Stimulated activated naive CD8-positive, alpha-beta T cell treated with anti-CD3 and anti-CD28 coated beads, Interleukin-15, Interleukin-2, amounts not matched to agents 100 ng/mL and 50 ng/mL, for 24 hours (primary cell): ENCODE results near the gene UCN2.
"Not testable (repeated sequence)": the region's sequence is repeated elsewhere in the genome, so short reads cannot be mapped to it uniquely, and the experiment has no call there.

Experiments used
- H3K27ac Mint-ChIP-seq: one replicate; pipeline ENCODE4 v1.8.0; 2021; ENCODE audit warnings: mild to moderate bottlenecking, mixed read lengths
- H3K27me3 Mint-ChIP-seq: one replicate; pipeline ENCODE4 v1.8.0; 2021; ENCODE audit warnings: mixed read lengths
- H3K36me3 Mint-ChIP-seq: one replicate; pipeline ENCODE4 v1.8.0; 2021; ENCODE audit warnings: low read depth, mixed read lengths
- H3K4me1 Mint-ChIP-seq: one replicate; pipeline ENCODE4 v1.8.0; 2021; ENCODE audit warnings: low read depth, mixed read lengths
- H3K4me3 Mint-ChIP-seq: one replicate; pipeline ENCODE4 v1.8.0; 2021; ENCODE audit warnings: mild to moderate bottlenecking, mixed read lengths
- H3K9me3 Mint-ChIP-seq: one replicate; pipeline ENCODE4 v1.8.0; 2021; ENCODE audit warnings: mixed read lengths

UCN2 gene

GRCh38 chr3:48558493-48559134, 5.0 kb downstream of the UCN2 start:
- peak overlapping the region; percentile 73 for H3K27ac Mint-ChIP-seq
- peaks cover 43% of the 10 kb centered on the region for H3K4me1 Mint-ChIP-seq
- H3K36me3 Mint-ChIP-seq: no peaks in the 10 kb centered on the region
- peak overlapping the region; percentile 87 for H3K4me3 Mint-ChIP-seq
- no peaks in the 10 kb centered on the region for H3K9me3 Mint-ChIP-seq
- H3K27me3 Mint-ChIP-seq: no peaks in the 10 kb centered on the region

GRCh38 chr3:48556796-48557626, 6.6 kb downstream of the UCN2 start, which contains the start of gene PFKFB4:
PFKFB4 (minus strand) TSS chr3:48556803; CDS start chr3:48556777, 26 bp downstream.
- H3K27ac Mint-ChIP-seq: peak within 1 kb of the TSS; percentile 92
- H3K9me3 Mint-ChIP-seq: no peaks in the 10 kb centered on the region
- no peaks in the 10 kb centered on the region for H3K36me3 Mint-ChIP-seq
- H3K4me1 Mint-ChIP-seq: peaks cover 37% of the 10 kb centered on the region
- H3K27me3 Mint-ChIP-seq: no peaks in the 10 kb centered on the region
- H3K4me3 Mint-ChIP-seq: peak within 1 kb of the TSS; percentile 87

GRCh38 chr3:48555949-48556795, 7.4 kb downstream of the UCN2 start:
- Mint-ChIP-seq H3K36me3 (no peaks in the 10 kb centered on the region), H3K27ac (peak overlapping the region; percentile 92), H3K27me3 (no peaks in the 10 kb centered on the region), H3K4me3 (peak overlapping the region; percentile 87), H3K4me1 (peaks cover 35% of the 10 kb centered on the region), H3K9me3 (no peaks in the 10 kb centered on the region)

- Mint-ChIP-seq H3K27ac (peak overlapping the region; percentile 53), H3K4me3 (peak overlapping the region; percentile 87), H3K36me3 (no peaks in the 10 kb centered on the region), H3K9me3 (no peaks in the 10 kb centered on the region), H3K4me1 (peaks cover 30% of the 10 kb centered on the region), H3K27me3 (no peaks in the 10 kb centered on the region)
Measured at GRCh38 chr3:48555231-48555948, 8.2 kb downstream of the UCN2 start.

GRCh38 chr3:48553886-48554845, 9.4 kb downstream of the UCN2 start:
- Mint-ChIP-seq H3K9me3 (no peaks in the 10 kb centered on the region), H3K4me3 (no peak overlapping the region), H3K36me3 (no peaks in the 10 kb centered on the region), H3K4me1 (peaks cover 27% of the 10 kb centered on the region), H3K27ac (no peak overlapping the region), H3K27me3 (no peaks in the 10 kb centered on the region)

- Mint-ChIP-seq H3K27ac (no peak overlapping the region), H3K27me3 (no peaks in the 10 kb centered on the region), H3K4me3 (no peak overlapping the region), H3K4me1 (peaks cover 23% of the 10 kb centered on the region), H3K9me3 (no peaks in the 10 kb centered on the region), H3K36me3 (no peaks in the 10 kb centered on the region)
Measured at GRCh38 chr3:48553361-48553760, 10.2 kb downstream of the UCN2 start.

GRCh38 chr3:48552111-48552951, 11.2 kb downstream of the UCN2 start:
- H3K36me3 Mint-ChIP-seq: peaks cover 3% of the 10 kb centered on the region

GRCh38 chr3:48551651-48552050, 11.9 kb downstream of the UCN2 start:
- H3K9me3 Mint-ChIP-seq, H3K4me3 Mint-ChIP-seq, H3K27me3 Mint-ChIP-seq, H3K27ac Mint-ChIP-seq, H3K36me3 Mint-ChIP-seq: not testable (repeated sequence)
- peaks cover 12% of the 10 kb centered on the region for H3K4me1 Mint-ChIP-seq

More at GRCh38 chr3:48552111-48552951, 11.2 kb downstream of the UCN2 start:
- Mint-ChIP-seq H3K27me3 (no peaks in the 10 kb centered on the region), H3K4me3 (no peak overlapping the region), H3K27ac (no peak overlapping the region), H3K9me3 (no peaks in the 10 kb centered on the region), H3K4me1 (peaks cover 16% of the 10 kb centered on the region)

- Mint-ChIP-seq H3K27me3 (no peaks in the 10 kb centered on the region), H3K4me1 (no peaks in the 10 kb centered on the region), H3K27ac (no peak overlapping the region), H3K9me3 (no peaks in the 10 kb centered on the region), H3K36me3 (peaks cover 10% of the 10 kb centered on the region), H3K4me3 (no peak overlapping the region)
Measured at GRCh38 chr3:48548729-48549705, 14.6 kb downstream of the UCN2 start.

- Mint-ChIP-seq H3K4me3 (no peak overlapping the region), H3K4me1 (no peaks in the 10 kb centered on the region), H3K9me3 (no peaks in the 10 kb centered on the region), H3K27ac (no peak overlapping the region), H3K27me3 (no peaks in the 10 kb centered on the region), H3K36me3 (peaks cover 14% of the 10 kb centered on the region)
Measured at GRCh38 chr3:48548126-48548525, 15.5 kb downstream of the UCN2 start.

GRCh38 chr3:48546203-48546829, 17.3 kb downstream of the UCN2 start:
- H3K27ac Mint-ChIP-seq: no peak overlapping the region
- no peaks in the 10 kb centered on the region for H3K4me1 Mint-ChIP-seq
- no peak overlapping the region for H3K4me3 Mint-ChIP-seq
- no peaks in the 10 kb centered on the region for H3K9me3 Mint-ChIP-seq
- H3K27me3 Mint-ChIP-seq: no peaks in the 10 kb centered on the region
- peaks cover 21% of the 10 kb centered on the region for H3K36me3 Mint-ChIP-seq

GRCh38 chr3:48544141-48544540, 19.4 kb downstream of the UCN2 start:
- no peak overlapping the region for H3K4me3 Mint-ChIP-seq
- no peaks in the 10 kb centered on the region for H3K4me1 Mint-ChIP-seq
- no peak overlapping the region for H3K27ac Mint-ChIP-seq
- H3K27me3 Mint-ChIP-seq: no peaks in the 10 kb centered on the region
- H3K9me3 Mint-ChIP-seq: no peaks in the 10 kb centered on the region
- H3K36me3 Mint-ChIP-seq: peaks cover 21% of the 10 kb centered on the region
